Left lobe of liver (tissue), 2 donors: ENCODE results near the gene EIF2AK2. TPM values are rescaled to one million over a fixed set of nuclear protein-coding genes. Genes with fewer than 3 reads are reported as not detected.
A peak's percentile ranks its signal among the peaks of the same experiment; 100 is the strongest.

Experiments used
- ATAC-seq: fragments of 200-7000 bp; cut with Tn5 transposase; one replicate; pipeline ENCODE4 v1.9.1; 2020; ENCODE audit warnings: mild to moderate bottlenecking, moderate library complexity
- DNase-seq: peaks from one replicate; pipeline ENCODE4 v3.0.0-alpha.2; 2020; ENCODE audit warnings: low spot score
- total RNA-seq: library from RNA; stranded (reverse); gene quantifications from one replicate; pipeline ENCODE4 v1.2.1, GENCODE V29; 2021
- donor health status: DM: no; HTN: no; CAD: no; lungs with moderate emphysema.
- donor health status: DM: no; HTN: yes; CAD: no.

Gene EIF2AK2
- total RNA-seq, 1 donor from 2014 or later: 10.7 TPM

DNA sequence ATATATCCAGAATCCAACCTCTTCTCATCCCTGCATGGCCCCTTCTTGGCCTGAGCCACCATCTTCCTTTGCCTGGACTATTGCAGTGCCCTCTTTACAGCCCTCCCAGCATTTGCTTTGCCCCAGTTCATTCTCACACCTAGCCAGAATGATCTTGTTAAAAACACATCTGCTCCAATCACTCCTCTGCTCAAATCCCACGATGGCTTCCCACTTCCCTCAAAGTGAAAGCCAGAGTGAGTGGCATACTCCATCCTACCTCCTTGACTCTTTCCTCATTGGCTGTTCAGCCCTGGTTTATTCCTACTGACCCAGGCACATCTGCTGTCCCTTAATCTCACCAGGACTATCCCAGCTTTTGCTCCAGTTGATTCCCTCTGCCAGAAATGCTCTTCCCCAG, 17.0 kb upstream of the EIF2AK2 start:
- DNase-seq: no peak
- ATAC-seq: no peak

DNA sequence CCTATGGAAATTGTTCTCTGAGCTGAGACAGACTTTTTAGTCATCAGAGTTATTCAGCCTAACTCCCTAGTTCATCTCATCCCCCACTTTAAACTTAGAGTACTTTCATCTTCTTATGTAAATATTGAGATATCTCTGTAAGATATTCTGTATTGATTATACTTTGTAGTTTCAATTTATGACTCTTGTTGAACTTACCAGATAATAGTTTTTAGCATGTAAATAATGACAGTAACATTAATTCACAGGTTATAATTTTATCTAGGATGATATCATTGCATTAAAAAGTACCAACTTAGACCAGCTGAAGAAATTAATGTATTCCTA, 14.8 kb upstream of the EIF2AK2 start:
- DNase-seq (no peak), ATAC-seq (no peak)

DNA sequence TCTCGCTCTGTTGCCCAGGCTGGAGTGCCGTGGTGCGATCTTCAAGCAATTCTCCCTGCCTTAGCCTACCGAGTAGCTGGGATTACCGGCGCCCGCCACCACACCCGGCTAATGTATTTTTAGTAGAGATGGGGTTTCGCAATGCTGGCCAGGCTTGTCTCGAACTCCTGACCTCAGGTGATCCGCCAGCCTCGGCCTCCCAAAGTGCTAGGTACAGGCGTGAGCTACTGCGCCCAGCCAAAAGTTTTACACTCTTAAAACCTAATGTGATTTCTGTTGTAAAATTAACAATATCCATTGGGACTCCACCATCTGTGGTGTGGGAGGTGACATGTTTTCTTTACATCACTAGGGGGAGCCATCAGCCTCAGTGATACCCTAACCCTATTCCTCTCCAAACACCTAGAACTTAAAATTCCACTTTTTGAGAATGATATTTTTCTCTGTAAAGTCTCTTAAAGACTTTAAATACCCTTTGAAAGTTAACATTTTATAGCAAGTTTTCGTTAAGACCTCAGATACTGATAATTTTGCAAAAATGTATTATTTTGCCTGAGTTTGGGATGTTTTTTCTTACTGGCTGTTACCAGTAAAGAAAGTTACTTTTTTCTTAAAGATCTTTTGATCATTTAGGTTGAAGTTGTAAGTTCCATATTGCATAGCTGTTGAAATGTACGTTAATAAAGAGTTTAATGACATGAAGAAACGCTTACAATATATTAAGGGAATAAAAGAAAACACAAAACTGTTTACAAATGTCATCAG, 11.6 kb upstream of the EIF2AK2 start:
- ATAC-seq (peak; percentile 93), DNase-seq (no peak)

DNA sequence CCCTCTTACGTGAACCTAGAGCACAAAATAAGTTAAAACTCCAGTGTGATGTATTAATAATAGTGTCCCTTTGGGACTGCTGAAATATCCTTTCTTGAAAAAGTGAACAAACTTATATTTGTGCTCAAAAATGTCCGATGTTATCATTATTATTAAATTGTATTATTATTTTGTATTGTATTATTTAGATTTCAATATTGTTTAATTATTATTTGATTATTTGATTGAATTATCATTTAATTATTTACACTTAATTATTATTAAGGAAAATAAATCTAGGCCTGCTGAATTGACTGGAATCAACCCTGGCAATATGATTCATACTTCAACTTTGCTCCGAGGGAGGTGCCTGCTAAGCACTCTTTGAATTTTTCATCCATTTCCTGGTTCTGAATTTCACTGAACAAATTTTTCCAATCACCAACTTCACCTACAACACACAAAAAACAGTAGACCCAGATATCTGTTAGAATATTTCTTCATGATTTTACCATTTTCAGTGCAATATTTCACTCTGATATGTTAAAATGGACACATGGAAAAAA, 10.9 kb upstream of the EIF2AK2 start:
- ATAC-seq: no peak

DNA sequence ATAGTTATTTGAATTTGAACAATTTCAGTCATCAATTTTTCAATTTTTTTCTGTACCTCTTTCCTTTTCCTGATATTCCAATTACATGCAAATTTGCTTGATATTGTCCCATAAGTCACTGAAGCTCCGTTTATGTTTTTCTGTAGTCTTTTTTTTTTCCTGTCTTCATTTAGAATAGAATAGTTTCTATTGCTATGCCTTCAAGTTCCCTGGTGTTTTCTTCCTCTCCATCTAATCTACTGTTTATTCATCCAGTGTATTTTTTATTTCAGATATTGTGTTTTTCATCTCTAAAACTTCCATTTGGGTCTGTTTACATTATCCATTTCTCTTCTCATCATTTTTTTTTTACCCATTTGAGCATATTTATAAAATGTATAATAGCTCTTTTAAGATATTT, 8.0 kb upstream of the EIF2AK2 start:
- DNase-seq (no peak), ATAC-seq (no peak)

More for the DNA sequence above, 10.9 kb upstream of the EIF2AK2 start:
- DNase-seq: no peak

DNA sequence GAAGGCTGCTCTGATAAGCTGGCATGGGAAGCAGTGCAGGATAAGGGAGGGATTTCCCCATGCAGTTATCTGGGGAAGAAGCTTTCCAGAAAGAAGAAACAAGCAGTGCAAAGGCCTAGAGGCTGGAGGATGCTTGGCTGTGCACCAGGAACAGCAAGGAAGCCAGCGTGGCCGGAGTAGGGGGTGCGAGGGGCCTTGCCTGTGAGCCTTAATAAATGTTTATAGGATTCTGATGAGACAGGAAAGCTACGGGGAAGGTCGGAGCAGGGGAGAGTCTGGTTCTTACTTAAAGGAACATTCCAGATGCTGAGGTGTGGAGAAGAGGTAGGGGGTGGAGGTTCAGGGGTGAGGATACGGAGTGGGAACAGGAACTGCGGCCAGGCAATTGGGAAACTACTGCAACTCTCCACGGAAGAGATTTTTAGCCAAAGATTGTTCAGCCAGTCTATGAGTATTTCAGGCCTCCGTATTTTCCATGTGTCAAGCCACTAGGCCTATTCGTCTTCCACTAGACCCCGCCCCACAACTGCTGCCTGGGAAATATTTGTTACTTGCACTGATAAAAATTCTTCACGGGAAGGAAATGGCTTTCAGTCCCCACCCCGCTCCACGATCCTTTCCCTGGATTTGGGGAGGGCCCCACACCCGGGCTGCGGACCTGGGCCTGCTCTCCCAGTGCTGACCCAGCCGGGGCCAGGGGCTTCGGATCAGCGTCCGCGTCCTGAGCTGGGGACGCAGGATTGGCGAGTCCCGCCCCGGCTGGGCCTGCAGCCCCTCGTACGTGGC, 516 bp downstream of the EIF2AK2 start:
- DNase-seq: no peak
- peak; percentile 51 for ATAC-seq

DNA sequence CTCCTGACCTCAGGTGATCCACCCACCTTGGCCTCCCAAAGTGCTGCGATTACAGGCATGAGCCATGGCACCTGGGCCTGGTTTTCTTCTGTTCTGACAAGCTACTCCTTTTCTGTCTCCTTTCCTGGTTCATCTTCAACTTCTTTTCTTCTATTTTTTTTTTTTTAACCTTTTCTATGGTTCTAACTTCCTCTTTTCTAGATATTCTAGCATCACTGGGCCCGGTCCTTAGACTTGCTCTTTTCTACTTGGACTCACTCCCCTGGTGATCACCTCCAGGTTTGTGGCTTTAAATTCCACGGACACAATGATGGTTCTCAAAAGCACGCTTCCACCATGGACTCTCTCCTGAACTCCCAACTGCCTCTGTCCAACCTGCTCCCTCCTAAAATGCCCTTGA, 2.0 kb downstream of the EIF2AK2 start:
- DNase-seq (no peak), ATAC-seq (no peak)

DNA sequence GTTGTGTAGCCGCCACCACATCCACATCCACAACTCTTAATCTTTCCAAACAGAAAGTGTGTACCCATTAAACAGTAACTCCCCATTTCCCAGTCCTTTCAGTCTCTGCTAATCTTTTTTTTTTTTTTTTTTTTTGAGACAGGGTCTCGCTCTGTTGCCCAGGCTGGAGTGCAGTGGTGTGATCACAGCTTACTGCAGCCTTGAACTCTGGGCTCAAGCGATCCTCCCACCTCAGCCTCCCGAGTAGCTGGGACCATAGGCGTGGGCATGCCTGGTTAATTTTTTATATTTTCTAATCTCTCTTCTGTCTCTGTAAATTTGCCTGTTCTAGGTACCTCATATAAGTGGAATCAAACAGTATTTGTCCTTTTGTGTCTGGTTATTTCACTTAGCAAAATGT, 3.6 kb downstream of the EIF2AK2 start:
- DNase-seq (no peak), ATAC-seq (no peak)

DNA sequence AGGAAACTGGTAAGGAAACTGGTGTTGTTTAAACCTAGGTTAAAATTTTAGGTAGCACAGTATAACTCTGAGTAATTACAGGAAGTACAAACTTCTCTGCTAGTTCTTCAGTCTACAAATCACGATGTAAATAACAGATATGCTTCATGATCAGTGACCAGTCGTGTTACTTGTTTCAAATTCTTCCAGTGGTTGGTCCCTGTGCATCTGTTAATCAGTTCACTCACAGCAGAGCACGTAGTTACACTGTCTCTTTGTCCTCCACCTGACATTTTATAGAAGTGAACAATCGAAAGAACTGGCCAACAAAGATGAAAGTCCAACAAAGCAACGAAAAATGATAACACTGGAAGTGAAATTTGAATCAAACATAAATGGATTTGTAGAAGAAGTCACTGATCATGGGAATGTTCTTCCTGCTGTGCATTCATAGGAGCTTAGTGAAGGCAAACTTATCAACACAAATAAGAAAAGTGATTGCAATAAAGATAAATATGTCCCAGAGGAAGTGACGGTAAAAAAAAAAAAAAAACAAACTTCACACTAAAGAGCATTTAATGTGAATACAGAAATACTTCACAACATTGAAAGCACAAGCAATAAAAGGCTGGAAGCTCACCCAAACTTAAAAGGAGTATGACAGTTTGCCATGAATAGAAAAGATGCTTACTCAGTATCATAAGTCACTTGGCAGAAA, 7.0 kb downstream of the EIF2AK2 start:
- DNase-seq: no peak
- ATAC-seq: peak; percentile 43

DNA sequence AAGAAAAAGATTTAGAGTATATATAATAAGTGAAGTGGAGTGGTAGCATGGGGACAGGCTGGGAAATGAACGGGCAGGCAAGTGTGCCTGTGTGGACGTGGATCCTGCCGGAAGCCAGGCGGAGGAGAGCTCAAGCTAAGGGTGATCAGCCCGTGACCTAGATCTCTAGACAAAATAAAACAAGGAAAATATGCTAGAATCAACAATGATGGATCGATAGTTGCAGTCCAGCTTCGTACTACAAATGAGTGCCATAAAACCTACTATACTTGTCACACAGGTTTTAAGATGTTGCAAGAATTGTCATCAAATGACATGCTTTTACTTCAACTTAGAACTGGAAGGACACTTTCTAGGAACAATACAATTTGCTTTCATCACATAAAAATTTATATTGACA, 8.5 kb downstream of the EIF2AK2 start:
- ATAC-seq (peak; percentile 92), DNase-seq (peak; percentile 50)

DNA sequence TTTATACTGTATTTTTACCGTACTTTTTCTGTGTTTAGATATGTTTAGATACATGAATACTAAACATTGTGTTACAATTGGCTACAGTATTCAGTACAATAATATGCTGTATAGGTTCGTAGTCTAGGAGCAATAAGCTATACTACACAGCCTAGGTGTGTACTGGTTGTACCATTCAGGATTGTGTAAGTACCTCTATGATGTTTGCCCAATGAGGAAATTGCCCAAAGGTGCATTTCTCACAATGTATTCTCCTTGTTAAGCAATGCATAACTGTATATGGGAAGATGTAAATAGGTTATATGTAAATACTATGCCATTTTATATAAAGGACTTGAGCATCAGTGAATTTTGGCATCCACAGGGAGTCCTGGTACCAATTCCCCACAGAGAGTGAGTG, 10.7 kb downstream of the EIF2AK2 start:
- ATAC-seq (no peak), DNase-seq (no peak)

DNA sequence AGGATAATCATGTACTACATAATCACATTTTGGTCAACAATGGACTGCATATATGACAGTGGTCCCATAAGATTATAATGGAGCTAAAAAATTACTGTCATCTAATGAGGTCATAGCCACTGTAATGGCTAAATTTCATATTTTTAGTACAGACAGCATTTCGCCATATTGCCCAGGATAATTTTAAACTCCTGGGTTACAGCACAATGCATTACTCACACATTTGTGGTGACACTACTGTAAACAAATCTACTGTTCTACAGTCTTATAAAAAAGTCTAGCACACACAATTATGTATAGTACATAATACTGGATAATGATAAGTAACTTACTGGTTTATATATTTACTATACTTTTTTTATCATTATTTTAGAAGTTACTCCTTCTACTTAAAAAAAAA, 12.8 kb downstream of the EIF2AK2 start:
- no peak for DNase-seq
- no peak for ATAC-seq

DNA sequence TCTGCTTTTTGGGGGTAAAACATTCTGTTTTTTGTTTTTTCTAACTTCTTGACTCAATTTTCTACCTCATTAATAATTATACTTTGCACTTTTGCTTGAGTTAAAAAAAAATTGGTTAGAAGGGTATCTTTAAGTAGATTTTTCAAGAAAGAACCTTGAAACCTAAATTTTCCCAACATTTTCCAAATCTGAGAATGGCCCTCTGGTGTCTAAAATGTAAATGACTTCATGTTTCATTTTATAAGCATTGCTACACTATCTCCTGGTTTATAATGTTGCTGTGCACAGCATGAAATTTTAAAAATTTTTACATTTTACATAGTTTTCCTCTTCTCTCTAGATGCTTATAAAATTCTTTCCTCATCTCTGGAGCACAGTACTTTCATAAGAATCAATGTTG, 14.2 kb downstream of the EIF2AK2 start:
- ATAC-seq (no peak), DNase-seq (no peak)

DNA sequence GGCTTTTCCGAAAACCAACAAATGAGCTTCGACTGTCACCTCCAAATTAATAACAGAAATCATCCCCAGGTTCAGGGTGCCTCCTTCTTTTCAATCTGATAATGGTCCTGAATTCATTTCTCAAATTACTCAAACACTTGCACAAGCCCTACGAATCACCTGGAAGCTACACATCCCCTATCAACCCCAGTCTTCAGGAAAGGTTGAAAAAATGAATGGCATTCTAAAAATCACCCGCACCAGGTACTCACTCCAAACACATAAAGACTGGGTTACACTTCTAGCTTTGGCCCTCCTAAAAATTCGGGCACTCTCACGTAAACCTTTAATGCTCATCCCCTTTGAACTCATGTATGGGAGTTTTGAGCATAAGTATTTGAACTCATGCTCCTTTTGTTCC, 23.9 kb downstream of the EIF2AK2 start:
- ATAC-seq: no peak
- DNase-seq: no peak

DNA sequence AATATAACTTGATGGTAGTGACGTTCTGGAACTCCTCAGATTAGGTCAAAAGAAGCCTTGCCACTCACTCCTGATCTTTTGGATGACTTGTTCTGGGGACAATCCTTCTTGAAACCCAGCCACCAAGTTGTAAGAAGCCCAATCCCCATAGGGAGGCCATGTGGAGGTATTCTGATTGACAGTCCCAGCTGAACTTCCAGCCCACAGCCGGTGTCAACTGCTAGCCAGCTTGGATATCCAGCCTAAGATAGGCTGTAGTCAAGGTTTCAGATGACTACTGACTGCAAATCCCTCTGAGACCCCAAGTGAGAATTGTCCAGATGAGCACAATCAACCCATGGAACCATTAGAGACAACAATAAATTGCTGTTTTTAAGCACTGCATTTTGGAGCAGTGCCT, 31.4 kb downstream of the EIF2AK2 start:
- no peak for DNase-seq
- ATAC-seq: no peak

DNA sequence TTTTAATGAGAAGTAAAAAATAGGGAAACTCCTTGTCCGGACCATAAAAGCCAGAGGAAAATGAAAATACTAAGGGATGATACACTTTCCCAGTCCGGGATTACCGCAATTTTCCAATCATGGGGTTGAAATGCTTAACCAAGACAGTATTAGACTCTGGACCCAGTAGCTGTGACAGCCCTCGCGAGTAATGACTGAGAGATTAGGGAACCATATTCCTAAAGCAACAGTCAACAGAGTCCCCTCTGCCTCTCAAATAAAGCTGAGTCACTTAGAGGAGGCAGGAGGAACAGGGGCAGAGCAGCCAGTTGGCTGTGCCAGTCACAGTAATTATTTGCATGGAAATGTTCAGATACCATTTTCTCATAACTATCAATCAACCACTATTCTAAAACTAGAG, 37.6 kb downstream of the EIF2AK2 start:
- DNase-seq (no peak), ATAC-seq (no peak)

DNA sequence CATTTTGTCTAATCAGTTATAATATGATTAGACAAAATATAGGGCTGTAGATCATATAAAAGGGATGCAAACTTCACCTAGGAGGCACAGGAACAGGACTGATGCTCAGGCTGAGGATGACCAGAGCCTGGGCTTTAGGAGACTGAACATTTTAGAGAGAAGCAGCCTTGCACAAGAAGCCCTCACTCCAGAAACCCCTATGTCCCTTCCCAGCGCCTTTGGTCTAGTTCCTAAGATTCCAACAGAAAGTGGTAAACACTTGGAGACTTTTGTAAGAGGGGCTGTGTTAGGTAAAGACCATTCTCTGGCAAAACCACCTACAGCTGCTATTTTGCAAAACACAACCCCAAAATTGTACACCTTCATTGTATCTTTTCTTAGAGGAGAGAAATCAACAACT, 39.2 kb downstream of the EIF2AK2 start:
- DNase-seq (no peak), ATAC-seq (no peak)

DNA sequence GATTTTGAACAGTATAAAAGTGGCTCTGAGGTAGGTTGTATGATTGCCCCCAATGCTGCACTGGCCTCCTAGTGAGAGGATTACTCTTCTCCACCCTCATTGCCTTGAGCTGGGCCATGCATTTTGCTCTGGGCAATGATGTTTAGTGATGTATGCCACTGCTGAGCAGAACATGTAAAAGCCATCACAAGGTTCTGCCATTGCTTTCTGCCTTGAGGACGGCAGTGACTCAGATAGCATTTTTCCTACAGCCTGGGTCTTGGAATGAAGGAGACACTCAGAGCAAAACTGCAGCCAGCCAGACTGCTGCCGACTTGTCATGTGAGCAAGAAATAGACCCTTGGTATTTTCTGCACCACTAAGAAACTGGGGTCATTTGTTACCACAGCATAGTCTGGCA, 44.8 kb downstream of the EIF2AK2 start:
- no peak for DNase-seq
- no peak for ATAC-seq

DNA sequence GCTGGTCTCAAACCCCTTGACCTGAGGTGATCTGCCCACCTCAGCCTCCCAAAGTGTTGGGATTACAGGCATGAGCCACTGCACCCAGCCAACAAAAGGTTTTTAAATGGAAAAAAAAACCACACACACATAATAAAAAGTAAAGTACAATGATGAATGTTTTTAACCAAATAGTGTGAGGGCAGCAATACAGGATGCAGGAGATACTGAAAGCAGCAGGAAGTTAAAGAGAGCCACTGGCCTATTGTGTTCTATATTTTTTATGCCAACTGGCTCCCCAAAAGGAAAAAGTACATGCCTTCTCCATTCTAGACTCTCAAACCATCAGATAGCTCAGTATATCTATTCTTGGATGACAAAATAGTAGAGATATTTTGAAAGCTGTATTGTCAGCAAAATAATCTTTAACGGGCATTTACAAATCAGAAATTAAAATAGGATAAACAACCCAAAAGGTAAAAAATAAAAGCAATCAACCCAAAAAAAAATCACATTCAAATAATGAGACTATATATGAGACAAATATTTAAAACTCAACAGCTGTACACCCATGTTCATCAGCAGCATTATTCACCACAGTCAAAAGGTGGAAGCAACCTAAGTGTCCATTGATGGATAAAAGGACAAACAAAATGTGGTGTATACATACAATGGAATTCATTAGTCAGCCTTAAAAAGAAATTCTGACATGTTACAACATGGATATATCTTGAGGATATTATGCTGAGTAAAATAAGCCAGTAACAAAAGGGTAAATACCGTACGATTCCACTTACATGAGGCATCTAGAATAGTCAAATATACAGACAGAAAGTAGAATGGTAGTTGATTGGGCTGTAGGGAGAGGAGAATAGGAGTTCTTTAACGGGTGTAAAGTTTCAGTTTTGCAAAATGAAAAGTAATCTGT, 46.2 kb downstream of the EIF2AK2 start:
- no peak for ATAC-seq
- no peak for DNase-seq

DNA sequence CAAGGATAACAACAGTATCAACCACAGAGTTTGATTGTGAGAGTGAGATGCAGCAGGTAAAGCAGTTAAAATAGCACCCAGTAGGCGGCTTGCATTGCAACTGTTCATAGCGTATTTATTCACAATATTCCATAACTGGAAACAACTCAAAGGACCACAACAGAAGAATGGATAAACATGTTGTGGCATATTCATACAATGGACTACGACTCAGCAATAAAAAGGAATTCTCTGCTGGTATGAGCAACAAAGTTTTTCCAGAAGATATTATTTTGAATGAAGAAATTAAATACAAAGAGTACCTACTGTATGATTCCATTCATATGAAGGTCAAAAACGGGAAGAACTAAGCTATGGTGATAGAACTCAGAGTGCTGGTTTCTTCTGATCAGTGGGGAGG, 47.3 kb downstream of the EIF2AK2 start:
- ATAC-seq (no peak), DNase-seq (no peak)

DNA sequence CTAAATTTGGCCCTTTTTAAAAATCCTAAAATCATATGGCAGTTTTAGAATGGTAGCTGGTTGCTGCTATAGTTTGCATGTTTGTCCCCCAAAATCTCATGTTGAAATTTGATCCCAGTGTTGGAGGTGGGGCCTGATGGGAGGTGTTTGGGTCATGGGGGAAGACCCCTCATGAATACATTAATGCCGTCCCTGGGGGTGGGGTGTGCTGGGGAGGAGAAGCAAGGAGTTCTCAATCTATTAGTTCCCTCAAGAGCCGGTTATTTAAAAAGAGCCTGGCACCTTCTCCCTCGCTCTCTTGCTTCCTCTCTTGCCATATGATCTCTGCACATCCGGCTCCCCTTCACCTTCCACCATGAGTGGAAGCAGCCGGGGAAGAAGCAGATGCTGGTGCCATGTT, 51.6 kb downstream of the EIF2AK2 start:
- no peak for ATAC-seq
- no peak for DNase-seq
